CD4-positive, CD25-positive, alpha-beta regulatory T cell (primary cell): ENCODE measurements around the gene SDK1. TPM values are rescaled to one million over a fixed set of nuclear protein-coding genes. Genes with fewer than 3 reads are reported as not detected.

ENCODE experiments used
- ATAC-seq, 2 donors: fragments of 150-1000 bp; cut with Tn5 transposase; one replicate each; pipeline ENCODE4 v1.10.0; 2021; ENCODE audit warnings: low read depth in 2 of 2, moderate number of reproducible peaks in 2 of 2, moderate library complexity in 1 of 2
- DNase-seq, 3 donors: peaks; one replicate each; pipeline versions ENCODE4 v3.0.0 to v3.0.0-alpha.2; 2012 to 2022; ENCODE audit warnings: mixed read lengths in 1 of 3
- H3K27ac ChIP-seq: one replicate; pipeline ENCODE4 v1.7.0; 2013; ENCODE audit warnings: mild to moderate bottlenecking, low read length; ENCODE audit not compliant: insufficient read depth, poor library complexity, severe bottlenecking
- H3K27me3 ChIP-seq: one replicate; pipeline ENCODE4 v1.7.0; 2013; ENCODE audit warnings: low read length; ENCODE audit not compliant: control insufficient read depth, insufficient read depth
- H3K36me3 ChIP-seq: one replicate; pipeline ENCODE4 v1.7.0; 2013; ENCODE audit warnings: mild to moderate bottlenecking, low read length, moderate library complexity; ENCODE audit not compliant: control insufficient read depth, insufficient read depth
- H3K4me1 ChIP-seq: 2 replicates; pipeline ENCODE4 v1.7.0; 2013; ENCODE audit warnings: mild to moderate bottlenecking, low read length; ENCODE audit not compliant: insufficient read depth, control insufficient read depth, poor library complexity, severe bottlenecking
- H3K4me3 ChIP-seq: one replicate; pipeline ENCODE4 v1.7.0; 2013; ENCODE audit warnings: low read depth, mild to moderate bottlenecking, low read length, moderate library complexity
- H3K9me3 ChIP-seq, 2 experiments: 1 replicate in 1 of 2; 2 replicates in 1 of 2; pipeline ENCODE4 v1.7.0; 2013; ENCODE audit warnings: low read length in 2 of 2, mild to moderate bottlenecking in 1 of 2, moderate library complexity in 1 of 2; ENCODE audit not compliant: control insufficient read depth in 2 of 2
- H3K27ac Mint-ChIP-seq, 3 donors: one replicate each; pipeline ENCODE4 v1.8.0; 2020 to 2022; ENCODE audit warnings: mild to moderate bottlenecking in 3 of 3, mixed read lengths in 3 of 3, moderate library complexity in 2 of 3
- H3K27me3 Mint-ChIP-seq: one replicate; pipeline ENCODE4 v1.8.0; 2022; ENCODE audit warnings: mild to moderate bottlenecking, mixed read lengths
- H3K36me3 Mint-ChIP-seq: one replicate; pipeline ENCODE4 v1.8.0; 2020; ENCODE audit warnings: mixed read lengths
- H3K4me1 Mint-ChIP-seq, 4 donors: one replicate each; pipeline ENCODE4 v1.8.0; 2020 to 2022; ENCODE audit warnings: mixed read lengths in 4 of 4, mild to moderate bottlenecking in 1 of 4
- H3K4me3 Mint-ChIP-seq, 4 donors: one replicate each; pipeline ENCODE4 v1.8.0; 2020 to 2022; ENCODE audit warnings: mild to moderate bottlenecking in 4 of 4, mixed read lengths in 4 of 4, moderate library complexity in 3 of 4
- H3K9me3 Mint-ChIP-seq, 7 donors: one replicate each; pipeline ENCODE4 v1.8.0; 2020 to 2022; ENCODE audit warnings: mixed read lengths in 7 of 7, mild to moderate bottlenecking in 3 of 7, moderate library complexity in 2 of 7
- polyA plus RNA-seq, 4 donors: library from polyadenylated mRNA; unstranded; fragments of 300-500 nt; fragmentation: Illumina TruSeq; gene quantifications; one replicate each; pipeline ENCODE4 v1.2.3, GENCODE V29; 2021
- total RNA-seq: library from RNA; stranded (reverse); gene quantifications from one replicate; pipeline ENCODE4 v1.2.3, GENCODE V29; 2022

SDK1 gene
- total and polyA plus RNA-seq, 5 donors from 2014 or later = 0.47 TPM; not detected in 4

GRCh38 chr7:4185136-4185535 lies 884.1 kb downstream of the SDK1 start:
- H3K27ac Mint-ChIP-seq = no peak overlapping the region
- Histone ChIP-seq H3K4me3 (no peak overlapping the region), H3K4me1 (no peaks in the 10 kb centered on the region), H3K27me3 (no peaks in the 10 kb centered on the region), H3K9me3 (no peaks in the 10 kb centered on the region), H3K36me3 (no peaks in the 10 kb centered on the region), H3K27ac (no peak overlapping the region)
- peaks cover 0 to 4% (median 0%) of the 10 kb centered on the region in 7 donors for H3K9me3 Mint-ChIP-seq
- ATAC-seq = no peak
- no peaks in the 10 kb centered on the region for H3K27me3 Mint-ChIP-seq
- H3K36me3 Mint-ChIP-seq = no peaks in the 10 kb centered on the region
- no peaks in the 10 kb centered on the region for H3K4me1 Mint-ChIP-seq
- DNase-seq = no peak
- no peak overlapping the region for H3K4me3 Mint-ChIP-seq

GRCh38 chr7:4185721-4186512 lies 884.9 kb downstream of the SDK1 start:
- no peaks in the 10 kb centered on the region for H3K36me3 Mint-ChIP-seq
- H3K27me3 Mint-ChIP-seq = no peaks in the 10 kb centered on the region
- Histone ChIP-seq H3K27ac (no peak overlapping the region), H3K4me3 (no peak overlapping the region), H3K27me3 (no peaks in the 10 kb centered on the region), H3K9me3 (no peaks in the 10 kb centered on the region), H3K36me3 (no peaks in the 10 kb centered on the region), H3K4me1 (no peaks in the 10 kb centered on the region)
- DNase-seq = no peak
- no peak overlapping the region for H3K4me3 Mint-ChIP-seq
- H3K4me1 Mint-ChIP-seq = no peaks in the 10 kb centered on the region
- ATAC-seq = no peak
- H3K27ac Mint-ChIP-seq = no peak overlapping the region
- peaks cover 0 to 3% (median 0%) of the 10 kb centered on the region in 7 donors for H3K9me3 Mint-ChIP-seq

- DNase-seq (no peak), ATAC-seq (no peak)
- Histone ChIP-seq H3K9me3 (no peaks in the 10 kb centered on the region), H3K4me1 (no peaks in the 10 kb centered on the region), H3K36me3 (no peaks in the 10 kb centered on the region), H3K27ac (no peak overlapping the region), H3K4me3 (no peak overlapping the region), H3K27me3 (no peaks in the 10 kb centered on the region)
- Mint-ChIP-seq H3K4me3 (no peak overlapping the region), H3K9me3 (peaks cover 0 to 3% (median 0%) of the 10 kb centered on the region in 7 donors), H3K36me3 (no peaks in the 10 kb centered on the region), H3K4me1 (no peaks in the 10 kb centered on the region), H3K27me3 (no peaks in the 10 kb centered on the region), H3K27ac (no peak overlapping the region)
Measured at GRCh38 chr7:4186513-4186780, 885.4 kb downstream of the SDK1 start.

GRCh38 chr7:4188651-4189050 lies 887.6 kb downstream of the SDK1 start:
- Histone ChIP-seq H3K4me1 (no peaks in the 10 kb centered on the region), H3K4me3 (no peak overlapping the region), H3K27ac (no peak overlapping the region), H3K9me3 (no peaks in the 10 kb centered on the region), H3K27me3 (no peaks in the 10 kb centered on the region), H3K36me3 (no peaks in the 10 kb centered on the region)
- Mint-ChIP-seq H3K4me3 (no peak overlapping the region), H3K27ac (no peak overlapping the region), H3K36me3 (no peaks in the 10 kb centered on the region), H3K27me3 (no peaks in the 10 kb centered on the region), H3K4me1 (no peaks in the 10 kb centered on the region), H3K9me3 (peaks cover 0 to 1% (median 0%) of the 10 kb centered on the region in 7 donors)
- ATAC-seq (no peak), DNase-seq (no peak)

GRCh38 chr7:4189131-4189570 lies 888.1 kb downstream of the SDK1 start:
- Histone ChIP-seq H3K4me1 (no peaks in the 10 kb centered on the region), H3K4me3 (no peak overlapping the region), H3K27ac (no peak overlapping the region), H3K27me3 (no peaks in the 10 kb centered on the region), H3K9me3 (no peaks in the 10 kb centered on the region), H3K36me3 (no peaks in the 10 kb centered on the region)
- H3K4me1 Mint-ChIP-seq = no peaks in the 10 kb centered on the region
- peaks cover 0 to 1% (median 0%) of the 10 kb centered on the region in 7 donors for H3K9me3 Mint-ChIP-seq
- H3K4me3 Mint-ChIP-seq = no peak overlapping the region
- no peak overlapping the region for H3K27ac Mint-ChIP-seq
- ATAC-seq (no peak), DNase-seq (no peak)
- H3K36me3 Mint-ChIP-seq = no peaks in the 10 kb centered on the region
- H3K27me3 Mint-ChIP-seq = no peaks in the 10 kb centered on the region

GRCh38 chr7:4190010-4190981 lies 889.2 kb downstream of the SDK1 start:
- Mint-ChIP-seq H3K27me3 (no peaks in the 10 kb centered on the region), H3K4me3 (no peak overlapping the region), H3K4me1 (no peaks in the 10 kb centered on the region), H3K27ac (no peak overlapping the region), H3K9me3 (peaks cover 0 to 1% (median 0%) of the 10 kb centered on the region in 7 donors), H3K36me3 (no peaks in the 10 kb centered on the region)
- Histone ChIP-seq H3K27me3 (no peaks in the 10 kb centered on the region), H3K9me3 (no peaks in the 10 kb centered on the region), H3K4me3 (no peak overlapping the region), H3K4me1 (no peaks in the 10 kb centered on the region), H3K27ac (no peak overlapping the region), H3K36me3 (no peaks in the 10 kb centered on the region)
- DNase-seq (no peak), ATAC-seq (no peak)

- ATAC-seq (no peak), DNase-seq (no peak)
- no peaks in the 10 kb centered on the region for H3K4me1 ChIP-seq
- no peaks in the 10 kb centered on the region for H3K27me3 Mint-ChIP-seq
- H3K36me3 ChIP-seq = no peaks in the 10 kb centered on the region
- H3K36me3 Mint-ChIP-seq = no peaks in the 10 kb centered on the region
- no peaks in the 10 kb centered on the region for H3K4me1 Mint-ChIP-seq
- no peak overlapping the region for H3K4me3 Mint-ChIP-seq
- no peak overlapping the region for H3K4me3 ChIP-seq
- no peaks in the 10 kb centered on the region for H3K27me3 ChIP-seq
- H3K27ac ChIP-seq = no peak overlapping the region
- H3K27ac Mint-ChIP-seq = no peak overlapping the region
- no peaks in the 10 kb centered on the region for H3K9me3 ChIP-seq
- peaks cover 0 to 1% (median 0%) of the 10 kb centered on the region in 7 donors for H3K9me3 Mint-ChIP-seq
Measured at GRCh38 chr7:4191046-4191445, 890.0 kb downstream of the SDK1 start.
